Measurements from ENCODE around the gene FKBP1A. TPM values are rescaled to one million over a fixed set of nuclear protein-coding genes. Genes with fewer than 3 reads are reported as not detected.
"Not testable (repeated sequence)": the region's sequence is repeated elsewhere in the genome, so short reads cannot be mapped to it uniquely, and the experiment has no call there.

FKBP1A gene
- total and polyA plus RNA-seq, 9 donors = 64.7 to 697 (median 154) TPM

- Histone ChIP-seq H3K9me3 (no peaks in the 10 kb centered on the region), H3K36me3 (no peaks in the 10 kb centered on the region), H3K4me3 (no peak overlapping the region), H3K27me3 (no peaks in the 10 kb centered on the region), H3K4me1 (ENCODE audit: insufficient read depth) (no peaks in the 10 kb centered on the region), H3K27ac (no peak overlapping the region)
- DNase-seq = no peak
- intact Hi-C loops (cut with DNase I) = no loop called here
- 90 to 95% (median 93%) methylated on average over 2 of the region's 2 CpGs for WGBS, 3 donors
- TF ChIP-seq EP300 (IDR thresholded peaks at IDR 0.05) (no peak), POLR2A (IDR thresholded peaks at IDR 0.05) (no peak), CTCF (IDR thresholded peaks at IDR 0.05) (no peak)
Observed at GRCh38 chr20:1346315-1346969, 46.4 kb downstream of the FKBP1A start.

- H3K9me3 ChIP-seq = no peaks in the 10 kb centered on the region
- TF ChIP-seq POLR2A (IDR thresholded peaks at IDR 0.05) (no peak), EP300 (IDR thresholded peaks at IDR 0.05) (no peak), CTCF (IDR thresholded peaks at IDR 0.05) (no peak)
- DNase-seq = no peak
- no peak overlapping the region for H3K4me3 ChIP-seq
- no peak overlapping the region for H3K27ac ChIP-seq
- H3K27me3 ChIP-seq = no peaks in the 10 kb centered on the region
- WGBS, 3 donors = 78 to 89% (median 84%) methylated on average over 1 of the region's 1 CpG
- intact Hi-C loops (cut with DNase I) = no loop called here
- H3K36me3 ChIP-seq = no peaks in the 10 kb centered on the region
- no peaks in the 10 kb centered on the region for H3K4me1 ChIP-seq (ENCODE audit: insufficient read depth)
Observed at GRCh38 chr20:1345756-1346093, 47.1 kb downstream of the FKBP1A start.

- Histone ChIP-seq H3K9me3 (no peaks in the 10 kb centered on the region), H3K36me3 (no peaks in the 10 kb centered on the region), H3K4me3 (no peak overlapping the region), H3K27ac (no peak overlapping the region), H3K27me3 (no peaks in the 10 kb centered on the region), H3K4me1 (ENCODE audit: insufficient read depth) (no peaks in the 10 kb centered on the region)
- DNase-seq = no peak
- 91 to 96% (median 95%) methylated on average over 4 of the region's 4 CpGs for WGBS, 3 donors
- TF ChIP-seq EP300 (IDR thresholded peaks at IDR 0.05) (no peak), CTCF (IDR thresholded peaks at IDR 0.05) (no peak), POLR2A (IDR thresholded peaks at IDR 0.05) (no peak)
- intact Hi-C loops (cut with DNase I) = no loop called here
Observed at GRCh38 chr20:1345030-1345755, 47.7 kb downstream of the FKBP1A start.

- DNase-seq; intact Hi-C loops (cut with DNase I): not testable (repeated sequence)
- WGBS, 3 donors = 62 to 80% (median 77%) methylated on average over 8 of the region's 8 CpGs
Observed at GRCh38 chr20:1343446-1344124, 49.3 kb downstream of the FKBP1A start.

More at GRCh38 chr20:1343446-1344124, 49.3 kb downstream of the FKBP1A start:
- not testable (repeated sequence) for H3K9me3 ChIP-seq; H3K4me3 ChIP-seq; H3K36me3 ChIP-seq; H3K4me1 ChIP-seq (ENCODE audit: insufficient read depth); H3K27ac ChIP-seq; H3K27me3 ChIP-seq
